Germinal center (tissue), 1 donor: ENCODE data around the gene CDC42BPG.
A peak's percentile ranks its signal among the peaks of the same experiment; 100 is the strongest.

ENCODE experiments used
- DNase-seq: peaks from one replicate; pipeline ENCODE4 v3.0.0; 2012; ENCODE audit warnings: mixed read lengths, low spot score

CDC42BPG gene

DNA sequence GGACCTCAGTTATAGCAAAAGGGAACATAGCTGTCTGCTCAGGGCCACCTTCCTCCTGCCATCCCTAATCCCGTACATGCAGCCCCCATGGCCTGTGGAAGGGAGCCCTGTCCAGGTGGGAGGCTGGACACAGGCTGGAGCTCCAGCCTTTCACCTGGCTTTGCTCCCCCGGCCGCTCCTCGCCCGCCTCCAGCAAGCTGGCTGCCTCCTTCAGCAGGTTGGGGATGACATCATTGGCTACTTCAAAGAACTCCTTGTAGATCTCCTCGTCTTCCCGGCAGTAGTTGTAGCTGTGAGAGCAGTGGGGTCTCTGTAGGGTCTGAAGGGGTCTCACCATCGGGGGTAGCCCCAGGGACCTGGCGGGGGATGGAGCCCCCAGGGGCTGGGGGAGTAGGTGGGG lies 39.0 kb downstream of the CDC42BPG start:
- DNase-seq, result no peak

GRCh38 chr11:64804346-64805210 lies 39.9 kb downstream of the CDC42BPG start:
- no peak for DNase-seq

- DNase-seq, result no peak
Observed at GRCh38 chr11:64803846-64804345, 40.6 kb downstream of the CDC42BPG start.

DNA sequence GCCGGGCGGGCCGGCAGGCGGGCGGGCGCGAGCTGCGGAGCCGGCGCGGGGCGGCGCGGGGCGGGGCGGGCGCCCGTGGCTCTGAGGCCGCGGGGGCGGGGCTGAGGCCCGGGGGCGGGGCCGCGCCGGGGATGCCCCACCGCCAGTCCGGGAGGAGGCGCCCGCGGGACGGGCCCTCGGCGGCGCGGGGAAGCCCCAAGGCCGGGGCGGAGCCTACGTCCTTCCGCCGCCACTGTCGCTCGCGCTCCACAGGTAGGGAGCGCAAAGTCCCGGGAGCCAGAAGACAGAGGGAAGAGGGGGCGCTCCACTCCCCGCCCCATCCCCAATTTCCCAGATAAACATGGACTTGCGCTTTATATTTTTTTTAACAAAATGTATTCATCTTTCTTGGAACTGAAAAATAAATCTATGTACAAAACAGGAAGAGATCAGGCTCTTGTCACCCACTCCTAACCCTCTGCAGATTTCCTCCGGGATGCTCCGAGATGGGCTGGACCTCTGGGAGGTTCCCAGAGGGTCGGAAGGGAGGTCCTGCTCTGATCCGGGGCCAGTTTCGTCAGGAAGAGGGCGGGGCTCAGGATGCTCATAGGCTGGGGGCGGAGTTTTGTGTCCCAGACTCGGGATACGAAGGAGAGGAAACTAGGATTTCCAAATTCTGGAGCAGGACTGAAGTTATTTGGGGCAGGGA lies 41.2 kb downstream of the CDC42BPG start, which contains the start of gene MAP4K2:
Gene MAP4K2 (minus strand): TSS at position 57 of the 688 bp plus-strand sequence. CDS start 65 bp downstream, outside the sequence.
- DNase-seq, result peak; percentile 95

DNA sequence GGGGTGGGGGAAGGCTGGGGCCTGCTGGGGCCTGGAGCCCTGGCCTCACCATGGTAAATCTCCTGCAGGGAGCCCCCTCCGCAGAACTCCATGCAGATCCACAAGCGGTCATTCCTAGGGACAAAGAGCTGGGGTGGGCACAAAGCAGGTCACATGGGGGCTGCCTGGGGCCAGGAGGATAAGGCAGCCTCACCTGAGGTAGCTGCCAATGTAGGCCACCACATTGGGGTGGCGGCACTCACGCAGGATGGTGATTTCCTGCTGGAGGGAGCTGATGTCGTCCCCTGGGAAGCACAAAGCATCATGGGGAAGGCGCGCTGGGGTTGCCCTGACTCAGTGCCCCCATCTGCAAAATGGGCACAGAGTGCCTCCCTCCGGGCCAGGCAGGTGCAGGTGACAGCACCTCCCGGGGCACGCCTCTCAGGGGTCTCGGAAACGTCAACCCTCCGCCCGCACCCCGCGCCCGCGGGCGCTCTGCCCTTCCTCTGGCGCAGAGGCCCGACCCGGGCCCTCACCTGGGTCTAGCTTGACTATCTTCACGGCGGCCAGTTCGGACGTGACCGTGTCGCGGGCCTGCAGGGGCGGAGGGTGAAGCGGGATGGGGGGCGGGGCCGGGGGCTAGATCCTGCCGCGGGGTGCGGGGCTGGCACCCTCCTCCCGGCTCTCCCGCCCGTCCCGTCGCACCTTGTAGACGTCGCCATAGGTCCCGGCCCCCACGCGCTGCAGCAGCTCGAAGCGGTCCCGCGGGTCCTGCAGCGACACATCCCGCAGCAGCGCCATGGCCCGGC lies 41.9 kb downstream of the CDC42BPG start:
- DNase-seq, result peak; percentile 63

DNA sequence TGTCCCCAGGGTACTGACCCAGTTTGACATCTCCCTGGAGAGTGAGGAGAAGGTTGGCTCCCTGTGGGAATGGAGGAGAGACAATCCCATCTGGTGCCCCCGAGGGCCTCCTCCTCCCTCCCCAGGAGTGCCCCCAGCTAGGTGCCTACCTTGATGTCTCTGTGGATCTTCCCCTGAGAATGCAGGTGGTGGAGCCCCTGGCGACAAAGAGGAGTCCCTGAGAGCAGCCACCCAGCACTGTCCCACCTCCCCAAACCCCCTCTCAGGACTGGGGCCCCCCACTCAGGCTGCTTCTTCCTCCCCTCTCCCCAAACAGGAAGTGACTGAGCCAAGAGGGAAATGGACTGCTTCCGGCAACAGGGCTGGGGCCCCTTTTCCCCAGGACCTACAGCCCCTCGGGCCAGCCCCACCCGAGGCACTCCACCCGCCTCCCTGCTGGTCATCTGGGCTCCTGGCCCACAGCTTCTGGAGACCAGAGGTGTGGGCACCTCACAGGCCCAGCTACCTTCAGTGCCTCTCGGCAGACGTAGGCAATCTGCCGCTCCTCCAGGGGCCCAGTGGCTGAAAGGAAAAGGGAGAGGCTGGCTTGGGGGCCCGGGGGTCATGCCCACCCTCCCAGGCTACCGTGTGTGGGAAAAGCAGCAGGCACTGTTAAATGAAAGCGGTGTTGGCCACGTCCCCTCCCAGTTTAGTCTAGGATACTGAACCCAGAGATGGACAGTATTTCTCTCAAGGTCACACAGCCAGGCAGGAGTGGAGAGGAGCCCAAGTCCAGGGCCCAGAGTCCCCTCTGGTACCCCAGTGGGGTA lies 42.7 kb downstream of the CDC42BPG start:
- DNase-seq, result peak; percentile 30

DNA sequence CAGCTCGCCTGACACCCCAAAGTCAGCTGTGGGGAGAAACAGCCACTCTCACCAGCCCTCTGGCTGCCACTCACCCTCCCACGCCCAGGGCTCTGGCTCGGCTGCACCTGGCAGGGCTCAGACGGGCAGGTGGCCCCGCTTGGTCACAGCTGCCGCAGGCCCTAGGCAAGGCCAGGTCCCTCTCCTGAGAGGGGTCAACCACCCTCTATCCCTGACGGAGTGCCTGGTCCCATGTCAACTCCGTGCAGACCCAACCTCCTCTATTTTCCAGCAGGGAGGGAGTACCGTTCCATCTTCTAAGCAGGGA lies 43.3 kb downstream of the CDC42BPG start:
- DNase-seq, result peak; percentile 42

DNA sequence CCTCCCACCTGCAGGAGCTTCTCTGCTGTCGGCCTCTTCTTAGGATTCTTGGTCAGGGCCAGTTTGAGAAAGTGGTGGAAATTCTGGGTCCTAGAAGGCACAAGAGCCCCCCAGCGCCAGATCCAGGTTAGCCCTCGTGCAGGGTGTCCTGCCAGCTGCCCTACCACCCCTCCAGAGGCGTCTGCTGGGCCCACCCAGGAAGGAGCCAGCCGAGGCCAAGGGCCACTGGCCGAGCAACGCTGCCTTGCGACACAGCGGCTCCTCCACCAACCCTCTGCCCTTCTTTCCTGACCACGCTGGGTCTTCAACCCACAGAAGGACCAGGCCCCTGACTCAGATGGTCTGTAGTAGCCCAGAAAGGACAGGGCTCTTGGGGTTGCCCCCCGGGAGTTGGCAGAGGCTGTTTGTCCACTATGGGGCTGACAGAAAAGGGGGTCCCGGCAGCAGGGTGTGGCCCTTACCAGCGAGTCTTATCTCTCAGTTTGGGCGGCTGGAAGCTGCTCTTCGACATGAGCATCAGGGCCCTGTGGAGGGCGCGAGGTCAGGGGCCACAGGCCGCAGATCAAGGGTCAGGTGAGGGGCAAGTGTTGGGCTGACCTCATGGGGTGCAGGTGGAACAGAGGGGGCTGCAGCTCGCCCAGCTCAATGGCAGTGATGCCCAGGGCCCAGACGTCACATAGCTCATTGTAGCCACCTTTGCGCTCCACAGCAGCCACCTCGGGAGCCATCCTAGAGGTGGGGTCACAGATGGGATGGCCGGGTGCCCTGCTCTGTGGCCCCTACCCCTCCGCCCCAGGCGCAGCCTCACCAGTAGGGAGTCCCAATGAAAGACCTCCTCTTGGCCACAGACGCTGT lies 43.9 kb downstream of the CDC42BPG start:
- DNase-seq, result no peak

- DNase-seq, result peak; percentile 65
Observed at GRCh38 chr11:64799623-64800302, 44.7 kb downstream of the CDC42BPG start.

GRCh38 chr11:64799256-64799622 lies 45.2 kb downstream of the CDC42BPG start:
- no peak for DNase-seq

GRCh38 chr11:64796757-64797541 lies 47.5 kb downstream of the CDC42BPG start:
- DNase-seq, result no peak

DNA sequence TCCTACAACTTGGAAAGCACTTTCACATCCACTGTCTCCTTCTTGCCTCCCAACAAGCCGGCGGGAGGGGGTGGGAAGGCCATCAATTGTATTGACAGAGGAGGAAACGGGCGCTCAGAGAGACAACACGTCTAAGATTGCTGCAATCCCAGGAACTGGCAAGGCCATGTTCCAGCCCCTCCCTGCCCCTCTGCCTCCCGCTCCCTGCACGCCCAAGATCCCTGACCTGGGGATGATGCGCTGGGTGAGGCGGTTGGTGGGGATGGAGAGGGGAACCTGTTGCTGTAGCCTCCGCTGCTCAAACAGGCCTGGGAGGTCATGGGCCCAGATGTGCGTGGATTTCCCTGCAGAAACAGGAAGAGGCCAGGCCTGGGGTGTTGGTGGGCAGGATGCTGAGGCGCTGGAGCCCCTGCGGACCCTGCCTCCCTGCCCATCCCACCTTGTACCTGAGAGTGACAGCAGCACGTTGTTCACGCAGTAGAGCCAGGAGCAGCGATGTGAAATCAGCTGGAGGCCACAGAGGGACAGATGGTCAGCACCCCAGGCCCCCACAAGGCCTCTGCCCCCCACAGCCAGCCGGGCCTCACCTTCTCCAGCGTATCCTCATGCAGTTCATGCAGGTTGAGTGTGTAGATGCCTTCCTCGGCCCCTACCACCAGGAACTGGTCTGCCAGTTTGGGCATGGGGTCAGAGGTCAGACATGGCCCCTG lies 48.3 kb downstream of the CDC42BPG start:
- no peak for DNase-seq

DNA sequence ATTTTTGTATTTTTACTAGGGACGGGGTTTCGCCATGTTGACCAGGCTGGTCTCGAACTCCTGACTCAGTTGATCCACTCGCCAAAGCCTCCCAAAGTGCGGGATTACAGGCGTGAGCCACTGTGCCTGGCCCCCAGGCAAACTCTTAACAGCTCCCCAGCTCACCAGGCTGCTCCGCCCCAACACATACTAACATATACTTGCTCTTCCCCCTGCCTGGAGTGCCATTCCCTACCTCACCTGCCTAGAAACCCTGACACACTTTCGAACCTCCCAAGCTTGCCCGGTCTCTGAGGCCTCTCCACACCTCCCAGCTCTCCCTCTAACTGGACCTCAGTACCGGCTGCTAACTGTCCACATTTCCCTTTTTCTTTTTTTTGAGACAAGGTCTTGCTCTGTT lies 49.9 kb downstream of the CDC42BPG start:
- no peak for DNase-seq

GRCh38 chr11:64793271-64794160 lies 50.9 kb downstream of the CDC42BPG start:
- no peak for DNase-seq

DNA sequence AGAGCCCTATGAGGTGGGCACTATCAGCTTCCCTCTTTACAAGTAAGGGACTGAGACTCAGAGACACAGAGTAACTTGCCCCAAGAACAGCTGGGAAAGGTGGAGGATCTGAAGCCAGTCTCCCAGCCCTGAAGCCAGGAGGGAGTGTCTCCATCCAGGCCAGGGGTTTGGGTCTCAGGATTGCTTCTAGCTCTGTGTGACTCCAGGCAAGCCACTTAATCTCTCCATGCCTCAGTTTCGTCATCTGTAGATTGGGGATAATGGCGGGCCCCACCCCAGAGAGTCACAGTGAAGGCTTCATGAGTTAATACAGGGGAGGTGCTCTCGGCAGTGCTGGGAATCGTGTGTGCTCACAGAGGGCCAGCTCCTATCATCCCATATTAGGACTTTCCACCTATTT lies 52.0 kb downstream of the CDC42BPG start:
- no peak for DNase-seq

DNA sequence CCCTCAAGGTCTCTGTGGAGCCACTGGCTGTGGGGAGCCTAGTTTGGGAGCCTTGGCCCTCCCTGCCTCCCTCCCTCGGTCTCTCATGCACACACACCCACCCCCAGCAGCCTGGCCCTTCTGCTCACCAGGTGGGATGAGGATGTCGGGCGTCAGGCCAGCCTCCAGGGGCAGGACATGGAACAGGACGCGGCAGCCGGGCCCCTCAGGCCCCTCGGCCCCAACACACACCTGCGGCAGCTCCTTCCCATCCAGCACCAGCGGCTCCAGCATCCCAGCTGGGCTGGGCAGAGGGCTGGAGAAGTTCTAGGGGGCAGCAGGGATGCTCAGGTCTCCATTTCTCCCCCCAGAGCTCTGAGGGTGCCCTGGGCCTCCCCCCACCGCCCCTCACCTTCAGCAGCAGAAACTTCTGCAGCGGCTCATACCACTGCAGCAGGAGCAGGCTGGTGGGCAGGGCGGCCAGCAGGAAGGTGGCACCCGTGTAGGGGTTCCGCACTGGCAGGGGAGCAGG lies 52.6 kb downstream of the CDC42BPG start:
- no peak for DNase-seq
